T-helper 9 cell (primary cell): ENCODE results near the gene SLX1A.
"Not testable (repeated sequence)": the region's sequence is repeated elsewhere in the genome, so short reads cannot be mapped to it uniquely, and the experiment has no call there.

Experiments
- DNase-seq: peaks from one replicate; pipeline ENCODE4 v3.0.0-alpha.2; 2020
- total RNA-seq, 2 donors: gene quantifications; one replicate each; lab custom pipeline; 2026; lab: John Stamatoyannopoulos, UW

Gene SLX1A
- 0 to 0.07 reads per million in 2 donors for total RNA-seq

DNA sequence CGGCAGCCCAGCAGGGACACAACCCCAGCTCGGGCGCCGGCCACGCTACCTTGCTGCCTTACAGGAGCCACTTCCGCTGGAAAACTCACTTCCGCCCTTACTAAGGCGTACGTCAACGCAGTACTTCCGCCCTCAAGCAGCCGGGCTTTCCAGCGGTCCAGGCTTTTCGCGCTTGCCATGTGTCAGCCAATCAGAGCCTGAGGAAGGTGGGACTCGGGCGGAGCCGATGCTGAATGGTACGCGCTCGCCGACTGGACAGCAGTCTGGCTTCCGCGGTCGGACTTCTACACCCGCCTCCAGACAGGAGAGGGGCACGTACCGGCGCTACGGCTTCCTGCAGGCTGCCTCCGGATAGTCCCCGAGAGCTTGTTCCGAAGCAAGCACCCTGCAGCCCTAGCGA is at the start of gene SLX1A, which contains the start of gene BOLA2B:
Gene SLX1A, plus strand, starts transcription at position 261 of the 400 bp plus-strand sequence. CDS start 210 bp downstream, outside the sequence.
Gene BOLA2B, minus strand, starts transcription at position 52 of the 400 bp plus-strand sequence. CDS start 71 bp downstream, outside the sequence.
- not testable (repeated sequence) for DNase-seq

DNA sequence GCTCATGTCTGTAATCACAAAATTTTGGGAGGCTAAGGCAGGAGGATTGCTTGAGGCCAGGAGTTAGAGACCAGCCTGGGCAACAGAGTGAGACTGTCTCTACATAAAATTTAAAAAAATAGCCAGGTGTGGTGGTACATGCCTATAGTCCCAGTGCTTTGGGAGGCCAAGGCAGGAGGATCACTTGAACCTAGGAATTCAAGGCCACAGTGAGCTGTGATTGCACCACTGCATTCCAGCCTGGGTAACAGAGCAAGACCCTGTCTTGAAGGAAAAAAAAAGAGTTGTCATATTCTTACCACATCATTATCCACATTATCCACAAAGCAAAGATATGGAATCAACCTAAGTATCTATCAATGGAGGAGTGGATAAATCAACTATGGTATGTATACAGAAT is 49.7 kb upstream of the SLX1A start:
- DNase-seq, result no peak

DNA sequence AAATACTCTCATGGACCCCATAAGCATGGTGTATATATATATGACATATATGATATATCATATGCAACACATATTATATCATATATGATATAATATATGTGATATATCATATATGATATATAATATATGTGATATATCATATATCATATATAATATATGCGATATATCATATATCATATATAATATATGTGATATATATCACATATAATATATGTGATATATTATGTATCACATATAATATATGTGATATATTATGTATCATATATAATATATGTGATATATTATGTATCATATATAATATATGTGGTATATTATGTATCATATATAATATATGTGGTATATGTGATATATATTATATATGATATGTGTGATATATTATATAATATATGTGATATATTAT is 48.8 kb upstream of the SLX1A start:
- no peak for DNase-seq

DNA sequence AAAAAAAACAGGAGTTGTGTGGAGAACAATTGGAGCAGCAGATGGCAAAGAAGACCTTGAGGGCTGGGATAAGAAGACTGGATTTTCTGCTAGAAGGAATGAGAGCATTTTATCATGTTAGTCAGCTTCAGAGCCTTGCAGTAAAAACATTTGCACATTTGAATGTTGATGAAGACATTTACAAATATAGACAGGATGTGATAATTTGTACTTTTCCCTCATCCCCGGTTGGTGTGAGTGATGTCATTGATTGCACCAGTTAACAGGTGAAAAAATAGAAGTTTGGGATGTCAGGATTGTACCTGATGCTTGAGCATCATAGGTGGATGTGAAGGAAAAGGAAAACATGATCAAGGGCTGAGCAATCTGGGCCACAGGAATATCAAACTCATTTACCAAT is 48.0 kb upstream of the SLX1A start:
- DNase-seq, result no peak

DNA sequence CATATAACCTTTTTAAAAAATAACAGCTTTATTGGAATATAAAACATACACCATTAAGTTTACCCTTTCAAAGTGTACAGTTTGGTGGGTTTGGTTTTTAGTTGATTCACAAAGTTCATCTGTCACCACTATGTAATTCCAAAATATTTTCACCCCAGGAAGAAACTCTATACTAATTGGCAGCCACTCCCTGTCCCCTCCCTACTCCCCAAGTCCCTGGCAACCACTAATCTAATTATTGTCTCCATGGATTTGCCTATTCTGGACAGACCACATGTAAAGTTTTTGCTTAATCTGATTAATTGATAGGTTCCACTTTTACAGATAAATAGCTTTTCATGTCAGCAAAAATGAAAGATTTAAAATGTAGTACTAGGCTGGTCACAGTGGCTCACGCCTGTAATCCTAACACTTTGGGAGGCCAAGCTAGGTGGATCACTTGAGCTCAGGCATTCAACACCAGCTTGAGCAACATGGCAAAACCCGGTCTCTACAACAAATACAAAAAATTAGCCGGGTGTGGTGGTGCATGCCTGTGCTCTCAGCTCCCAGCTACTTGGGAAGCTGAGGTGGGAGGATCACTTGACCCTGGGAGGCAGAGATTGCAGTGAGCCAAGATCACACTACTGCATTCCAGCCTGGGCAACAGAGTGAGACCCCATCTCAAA is 45.7 kb upstream of the SLX1A start:
- no peak for DNase-seq

DNA sequence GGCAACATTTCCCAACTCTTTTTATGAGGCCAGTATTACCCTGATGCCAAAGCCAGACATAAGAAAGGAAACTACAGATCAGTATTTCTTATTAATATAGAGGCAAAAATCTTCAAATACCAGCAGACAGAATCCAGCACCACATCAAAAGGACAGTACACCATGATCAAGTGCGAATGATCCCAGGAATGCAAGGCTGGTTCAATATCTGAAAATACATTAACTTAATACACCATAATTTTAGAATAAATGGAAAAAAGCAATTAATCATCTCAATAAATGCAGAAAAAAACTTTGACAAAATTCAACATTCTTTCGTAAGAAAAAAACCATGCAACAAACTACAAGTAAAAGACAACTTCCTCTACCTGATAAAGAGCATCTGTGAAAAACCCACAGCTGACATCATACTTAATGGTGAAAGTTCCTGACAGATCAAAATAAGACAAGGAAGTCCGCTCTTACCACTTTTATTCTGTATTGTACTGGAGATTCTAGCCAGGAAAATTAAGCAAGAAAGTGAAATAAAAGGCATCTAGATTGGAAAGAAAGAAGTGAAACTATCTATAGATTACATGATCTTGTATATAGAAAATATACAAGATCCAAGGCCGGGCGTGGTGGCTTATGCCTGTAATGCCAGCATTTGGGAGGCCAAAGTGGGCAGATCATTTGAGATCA is 44.3 kb upstream of the SLX1A start:
- DNase-seq, result no peak

DNA sequence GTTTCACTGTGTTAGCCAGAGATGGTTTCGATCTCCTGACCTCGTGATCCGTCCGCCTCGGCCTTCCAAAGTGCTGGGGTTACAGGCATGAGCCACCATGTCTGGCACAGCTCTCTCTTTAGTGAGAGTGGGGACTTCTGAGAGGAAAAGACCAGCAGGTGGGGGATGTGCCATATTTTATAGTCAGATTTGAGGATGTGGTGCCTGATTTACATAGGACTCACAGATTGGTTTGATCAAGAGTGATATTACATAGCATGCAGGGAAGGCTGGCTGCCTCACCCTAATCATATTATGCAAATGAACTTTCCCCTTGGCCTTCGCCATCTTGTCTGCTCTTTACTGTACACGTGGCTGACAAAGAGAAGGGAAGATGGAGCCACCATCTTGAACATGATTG is 42.6 kb upstream of the SLX1A start:
- no peak for DNase-seq

DNA sequence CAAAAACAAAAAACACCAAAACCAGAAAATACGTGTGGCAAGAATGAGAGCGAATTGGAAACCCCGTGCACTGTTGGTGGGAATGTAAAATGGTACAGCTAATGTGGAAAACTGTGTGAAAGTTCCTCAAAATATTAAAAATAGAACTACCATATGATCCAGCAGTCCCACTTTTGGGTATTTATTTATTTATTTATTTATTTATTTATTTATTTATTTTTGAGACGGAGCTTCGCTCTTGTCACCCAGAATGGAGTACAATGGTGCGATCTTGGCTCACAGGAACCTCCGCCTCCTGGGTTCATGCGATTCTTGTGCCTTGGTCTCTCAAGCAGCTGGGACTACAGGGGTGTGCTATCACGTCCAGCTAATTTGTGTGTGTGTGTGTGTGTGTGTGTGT is 41.2 kb upstream of the SLX1A start:
- DNase-seq, result no peak

DNA sequence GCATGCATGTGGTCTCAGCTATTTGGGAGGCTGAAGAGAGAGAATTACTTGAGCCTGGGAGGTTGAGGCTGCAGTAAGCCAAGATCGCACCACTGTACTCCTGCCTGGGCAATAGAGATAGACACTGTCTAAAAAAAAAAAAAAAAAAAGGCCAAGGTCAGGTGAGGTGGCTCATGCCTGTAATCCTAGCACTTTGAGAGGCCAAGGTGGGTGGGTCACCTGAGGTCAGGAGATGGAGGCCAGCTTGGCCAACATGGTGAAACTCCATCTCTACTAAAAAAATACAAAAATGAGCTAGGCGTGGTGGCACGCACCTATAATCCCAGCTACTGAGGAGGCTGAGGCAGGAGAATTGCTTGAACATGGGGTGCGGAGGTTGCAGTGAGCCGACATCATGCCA is 38.5 kb upstream of the SLX1A start:
- DNase-seq, result no peak

DNA sequence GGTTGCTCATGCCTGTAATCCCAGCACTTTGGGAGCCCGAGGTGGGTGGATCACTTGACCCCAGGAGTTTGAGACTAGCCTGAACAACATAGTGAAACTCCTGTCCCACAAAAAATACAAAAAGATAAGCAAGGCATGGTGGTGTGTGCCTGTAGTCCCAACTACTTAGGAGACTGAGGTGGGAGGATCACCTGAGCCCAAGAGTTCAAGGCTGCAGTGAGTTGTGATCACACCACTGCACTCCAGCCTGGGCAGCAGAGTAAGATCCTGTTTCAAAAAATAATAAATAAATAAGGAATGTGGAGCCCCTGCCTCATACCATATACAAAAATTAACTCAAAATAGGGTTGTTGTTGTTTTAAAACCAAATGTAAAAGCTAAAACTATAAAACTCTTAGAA is 36.5 kb upstream of the SLX1A start:
- DNase-seq, result no peak

DNA sequence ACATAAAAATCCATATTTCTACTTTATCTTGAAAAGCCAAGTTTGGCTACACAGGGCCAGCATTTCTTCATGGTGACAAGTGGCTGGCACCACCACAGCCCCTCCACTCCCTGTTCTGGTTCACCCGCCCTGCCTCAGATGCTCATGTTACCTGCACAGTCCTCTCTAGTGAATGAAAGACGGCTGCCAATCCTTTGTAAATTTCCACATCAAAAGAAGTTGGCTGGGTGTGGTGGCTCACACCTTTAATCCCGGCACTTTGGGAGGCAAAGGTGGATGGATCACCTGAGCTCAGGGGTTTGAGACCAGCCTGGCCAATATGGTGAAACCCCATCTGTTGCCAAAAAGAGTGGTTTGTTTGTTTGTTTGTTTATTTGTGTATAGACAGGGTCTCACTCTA is 30.1 kb upstream of the SLX1A start:
- DNase-seq, result no peak

DNA sequence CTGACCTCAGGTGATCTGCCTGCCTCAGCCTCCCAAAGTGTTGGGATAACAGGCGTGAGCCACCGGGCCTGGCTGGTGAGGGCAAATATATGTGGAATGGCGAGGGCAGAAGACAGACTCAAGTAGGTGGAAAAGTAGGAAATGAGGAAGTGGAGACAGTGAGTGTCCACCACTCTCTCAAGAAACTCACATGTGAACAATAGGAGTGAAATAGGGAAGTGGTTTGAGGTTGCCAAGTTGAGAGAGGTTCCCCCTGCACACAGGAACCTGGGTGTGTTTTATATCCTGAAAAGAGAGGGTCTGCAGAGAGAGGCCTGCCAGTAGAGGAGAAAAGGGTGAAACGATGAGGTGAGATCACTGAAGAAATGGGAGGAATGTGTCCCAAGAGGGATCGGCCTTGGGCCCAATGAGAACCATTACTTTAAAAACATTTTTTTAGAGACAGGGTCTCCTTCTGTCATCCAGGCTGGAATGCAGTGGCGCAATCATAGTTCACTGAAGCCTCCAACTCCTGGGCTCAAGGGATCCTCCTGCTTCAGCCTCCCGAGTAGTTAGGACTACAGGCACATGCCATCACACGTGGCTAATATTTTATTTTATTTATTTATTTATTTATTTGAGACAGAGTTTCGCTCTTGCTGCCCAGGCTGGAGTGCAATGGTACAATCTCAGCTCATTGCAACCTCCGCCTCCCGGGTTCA is 27.3 kb upstream of the SLX1A start:
- DNase-seq, result no peak

DNA sequence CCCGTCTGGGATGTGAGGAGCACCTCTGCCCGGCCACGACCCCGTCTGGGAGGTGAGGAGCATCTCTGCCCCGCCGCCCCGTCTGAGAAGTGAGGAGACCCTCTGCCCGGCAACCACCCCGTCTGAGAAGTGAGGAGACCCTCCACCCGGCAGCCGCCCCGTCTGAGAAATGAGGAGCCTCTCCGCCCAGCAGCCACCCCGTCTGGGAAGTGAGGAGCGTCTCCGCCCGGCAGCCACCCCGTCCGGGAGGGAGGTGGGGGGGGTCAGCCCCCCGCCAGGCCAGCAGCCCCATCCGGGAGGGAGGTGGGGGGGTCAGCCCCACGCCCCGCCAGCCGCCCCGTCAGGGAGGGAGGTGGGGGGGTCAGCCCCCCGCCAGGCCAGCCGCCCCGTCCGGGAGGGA is 24.9 kb upstream of the SLX1A start:
- DNase-seq, result not testable (repeated sequence)

DNA sequence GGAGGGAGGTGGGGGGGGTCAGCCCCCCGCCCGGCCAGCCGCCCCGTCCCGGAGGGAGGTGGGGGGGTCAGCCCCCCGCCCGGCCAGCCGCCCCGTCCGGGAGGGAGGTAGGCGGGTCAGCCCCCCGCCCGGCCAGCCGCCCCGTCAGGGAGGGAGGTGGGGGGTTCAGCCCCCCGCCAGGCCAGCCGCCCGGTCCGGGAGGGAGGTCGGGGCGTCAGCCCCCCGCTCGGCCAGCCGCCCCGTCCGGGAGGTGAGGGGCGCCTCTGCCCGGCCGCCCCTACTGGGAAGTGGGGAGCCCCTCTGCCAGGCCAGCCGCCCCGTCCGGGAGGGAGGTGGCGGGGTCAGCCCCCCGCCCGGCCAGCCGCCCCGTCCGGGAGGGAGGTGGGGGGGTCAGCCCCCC is 24.3 kb upstream of the SLX1A start:
- DNase-seq, result not testable (repeated sequence)

DNA sequence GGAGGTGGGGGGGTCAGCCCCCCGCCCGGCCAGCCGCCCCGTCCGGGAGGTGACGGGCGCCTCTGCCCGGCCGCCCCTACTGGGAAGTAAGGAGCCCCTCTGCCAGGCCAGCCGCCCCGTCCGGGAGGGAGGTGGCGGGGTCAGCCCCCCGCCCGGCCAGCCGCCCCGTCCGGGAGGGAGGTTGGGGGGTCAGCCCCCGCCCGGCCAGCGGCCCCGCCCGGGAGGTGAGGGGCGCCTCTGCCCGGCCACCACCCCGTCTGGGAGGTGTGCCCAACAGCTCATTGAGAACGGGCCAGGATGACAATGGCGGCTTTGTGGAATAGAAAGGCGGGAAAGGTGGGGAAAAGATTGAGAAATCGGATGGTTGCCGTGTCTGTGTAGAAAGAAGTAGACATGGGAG is 23.5 kb upstream of the SLX1A start:
- DNase-seq, result not testable (repeated sequence)

DNA sequence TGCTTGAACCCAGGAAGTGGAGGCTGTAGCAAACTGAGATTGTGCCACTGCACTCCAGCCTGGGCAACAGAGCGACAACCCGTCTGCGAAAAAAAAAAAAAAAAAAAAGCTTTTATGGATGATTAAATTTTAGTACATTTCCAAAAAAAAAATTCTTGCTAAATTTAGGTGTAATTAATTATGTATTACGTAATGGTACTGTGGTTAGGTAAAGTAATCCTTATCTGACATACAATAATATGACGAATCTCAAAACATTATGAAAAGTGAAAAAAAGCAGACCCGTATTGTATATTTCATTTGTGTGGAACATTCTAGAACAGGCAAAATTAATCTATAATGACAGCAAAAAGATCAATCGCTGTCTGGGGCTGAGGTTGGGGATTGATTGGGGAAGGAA is 20.6 kb upstream of the SLX1A start:
- no peak for DNase-seq

DNA sequence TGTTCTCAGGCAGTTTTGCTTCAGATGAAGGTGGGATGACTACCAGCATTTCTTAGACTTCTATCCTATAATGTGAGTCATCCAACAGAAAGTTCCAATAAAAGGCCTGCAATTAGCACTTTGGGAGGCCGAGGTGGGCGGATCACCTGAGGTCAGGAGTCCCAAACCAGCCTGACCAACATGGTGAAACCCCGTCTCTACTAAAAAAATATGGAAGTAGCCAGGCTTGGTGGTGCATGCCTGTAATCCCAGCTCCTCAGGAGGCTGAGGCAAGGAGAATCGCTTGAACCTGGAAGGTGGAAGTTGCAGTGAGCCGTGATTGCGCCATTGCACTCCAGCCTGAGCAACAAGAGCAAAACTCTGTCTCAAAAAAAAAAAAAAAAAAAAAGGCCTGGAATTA is 16.8 kb upstream of the SLX1A start:
- DNase-seq, result not testable (repeated sequence)

DNA sequence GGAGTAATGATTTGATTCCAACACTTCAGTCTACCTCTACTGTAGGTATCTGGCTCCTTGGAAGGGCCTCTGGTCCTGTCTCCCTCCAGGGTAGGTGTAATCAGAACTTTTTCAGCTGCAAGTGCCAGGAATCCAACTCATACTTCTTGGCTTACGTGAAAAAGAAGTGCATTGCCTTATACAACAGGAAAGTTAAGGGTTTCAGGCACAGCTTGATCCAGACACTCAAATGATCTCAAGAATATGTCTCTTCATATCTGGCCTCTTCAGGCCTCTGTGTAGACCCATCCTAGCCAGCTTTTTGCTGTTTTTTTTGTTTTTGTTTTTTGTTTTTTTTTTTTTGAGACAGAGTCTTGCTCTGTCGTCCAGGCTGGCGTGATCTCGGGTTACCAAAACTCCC is 14.5 kb upstream of the SLX1A start:
- DNase-seq, result no peak

DNA sequence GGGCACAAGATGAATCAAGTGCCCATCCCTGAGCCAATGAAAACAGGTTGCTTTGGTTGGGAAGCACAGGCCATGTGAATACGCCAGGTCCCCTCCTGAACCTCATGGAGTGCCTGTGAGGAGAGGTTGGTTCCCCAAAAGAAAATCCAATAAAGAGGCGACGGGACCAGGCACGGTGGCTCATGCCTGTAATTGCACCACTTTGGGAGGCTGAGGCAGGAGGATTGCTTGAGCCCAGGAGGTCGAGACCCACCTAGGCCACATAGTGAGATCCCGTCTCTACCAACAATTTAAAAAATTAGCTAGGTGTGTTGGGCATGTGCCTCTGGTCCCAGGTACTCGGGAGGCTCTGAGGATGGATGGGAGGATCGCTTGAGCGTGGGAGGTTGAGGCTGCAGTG is 13.7 kb upstream of the SLX1A start:
- no peak for DNase-seq

DNA sequence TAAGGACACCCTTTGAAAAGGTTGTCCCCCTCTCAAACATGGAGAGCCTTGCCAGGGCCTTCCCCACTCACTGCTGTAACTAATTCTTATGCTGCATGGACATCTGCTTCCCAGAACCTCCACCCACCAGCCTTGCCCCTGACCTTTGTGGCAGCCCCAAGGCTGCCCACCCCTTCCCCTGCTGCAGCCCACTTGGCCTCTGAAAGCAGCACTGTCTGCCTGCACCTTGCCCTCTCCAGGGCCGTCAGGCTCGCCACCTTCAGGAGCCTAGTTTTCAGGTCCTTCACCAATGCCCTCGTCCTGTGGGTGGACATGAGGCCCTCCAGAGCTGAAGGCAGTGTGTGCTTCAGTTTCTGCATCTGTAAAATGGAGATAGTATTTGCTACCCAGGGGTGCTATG is 12.9 kb upstream of the SLX1A start:
- no peak for DNase-seq

DNA sequence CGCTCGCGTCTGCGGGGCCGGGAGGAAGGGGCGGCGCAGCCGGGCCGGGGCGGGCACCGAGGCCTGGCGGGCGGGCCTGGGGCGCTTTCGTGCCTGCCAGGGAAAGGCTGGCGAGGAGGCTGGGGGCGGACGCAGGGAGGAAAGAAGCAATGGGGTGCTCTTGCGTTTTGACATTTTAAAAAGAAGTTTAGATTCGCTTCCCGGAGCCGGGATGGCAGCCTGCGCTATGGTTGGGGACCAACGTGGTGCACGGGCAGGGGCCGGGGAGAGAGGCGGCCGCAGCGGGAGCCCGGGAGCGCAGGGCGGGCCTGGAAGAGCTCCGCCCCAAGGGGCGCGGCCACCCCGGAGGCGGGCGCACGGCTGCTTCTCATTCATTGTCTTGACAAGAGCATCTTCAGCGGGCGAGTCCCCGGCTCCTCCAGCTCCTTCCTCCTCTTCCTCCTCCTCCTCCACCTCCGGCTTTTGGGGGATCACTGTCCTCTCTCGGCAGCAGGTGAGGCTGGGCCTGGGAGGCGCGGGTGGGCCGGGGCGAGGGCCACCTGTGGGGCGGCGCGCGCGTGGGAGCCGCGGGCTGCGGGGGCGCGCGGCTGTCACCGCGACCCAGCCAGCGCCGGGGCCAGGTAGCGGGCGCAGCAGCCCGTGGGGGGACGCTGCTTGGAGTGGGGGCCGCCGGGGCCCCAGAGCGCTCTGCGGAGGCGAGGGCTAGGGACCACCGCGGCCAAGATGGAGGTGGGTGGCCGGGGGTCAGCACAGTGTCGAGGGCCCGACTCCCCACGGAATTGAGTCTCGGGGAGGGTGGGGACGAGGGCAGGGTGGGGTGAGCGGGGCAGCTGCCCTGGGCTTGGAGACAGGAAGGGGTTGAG is 10.2 kb upstream of the SLX1A start, which contains the start of gene CORO1A:
Gene CORO1A, plus strand, starts transcription at position 370 of the 863 bp plus-strand sequence. CDS start 1,608 bp downstream, outside the sequence.
- peak; percentile 72 for DNase-seq

DNA sequence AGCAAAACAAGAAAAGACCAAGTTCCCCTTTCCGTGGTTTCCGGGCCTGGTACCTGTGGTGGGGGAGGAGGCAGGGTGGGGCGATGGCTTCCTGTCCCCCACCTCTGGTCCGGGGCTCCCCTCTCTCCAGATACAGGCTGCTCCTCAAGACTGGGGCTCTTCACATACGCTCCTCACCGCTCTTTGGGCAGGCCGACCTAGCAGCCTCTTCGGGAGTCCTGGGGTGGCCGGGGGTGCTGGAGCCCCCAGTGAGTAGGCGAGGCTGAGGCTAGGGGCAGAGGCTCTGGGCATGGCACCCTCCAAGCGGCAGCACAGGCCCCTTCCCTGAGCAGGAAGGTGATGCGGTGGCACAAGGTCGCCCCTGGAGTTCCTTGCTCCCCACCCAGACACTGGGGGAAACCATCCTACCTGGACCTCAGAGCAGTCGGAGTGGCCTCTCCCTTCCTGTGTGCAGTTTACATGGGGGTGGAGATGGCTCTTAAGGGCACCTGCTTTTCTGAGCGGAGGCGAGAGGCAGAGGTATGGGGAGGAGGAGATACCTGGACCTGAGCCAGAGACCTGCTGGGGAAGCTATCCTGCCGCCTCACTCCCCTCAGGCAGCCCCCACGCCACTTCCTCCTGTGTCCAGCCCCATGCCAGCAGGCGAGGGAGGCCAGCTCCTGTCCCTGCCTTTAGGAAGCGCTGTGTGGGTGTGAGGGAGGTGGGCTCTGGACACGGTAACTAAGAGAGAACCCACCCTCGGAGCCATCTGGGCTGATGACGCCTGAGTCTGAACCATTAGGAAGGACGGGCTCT is 9.4 kb upstream of the SLX1A start:
- DNase-seq, result peak; percentile 67
